MCF 10A (cell line): ENCODE data around the gene SP140. TPM values are rescaled to one million over a fixed set of nuclear protein-coding genes. Genes with fewer than 3 reads are reported as not detected.
"Not testable (repeated sequence)": the region's sequence is repeated elsewhere in the genome, so short reads cannot be mapped to it uniquely, and the experiment has no call there.

Source experiments
- BruUV-seq: library from RNA; stranded (reverse); fragments of 400-500 nt; replicated peaks from 2 replicates; lab custom pipeline; 2021; lab: Mats Ljungman, UMichigan
- CTCF ChIA-PET: fragments of 300-600 bp; sonication (Branson Sonifier 250); formaldehyde crosslinking; extraction: SDS; loops from one replicate; lab custom pipeline; 2021; ENCODE audit warnings: antibody characterized with exemption, inconsistent platforms; lab: Yijun Ruan, JAX
- POLR2A ChIA-PET: fragments of 300-600, 350-650 bp; sonication (Branson Sonifier 250); formaldehyde crosslinking; extraction: SDS; loops from one replicate; lab custom pipeline; 2020; ENCODE audit warnings: antibody characterized with exemption, inconsistent platforms; lab: Yijun Ruan, JAX
- DNase-seq: peaks from one replicate; pipeline ENCODE4 v3.0.0-alpha.2; 2018; ENCODE audit not compliant: unreplicated experiment
- H3K27ac Mint-ChIP-seq: one replicate; pipeline ENCODE4 v1.8.0; 2022; ENCODE audit warnings: mild to moderate bottlenecking, low read depth, mixed read lengths; ENCODE audit not compliant: unreplicated experiment
- H3K27me3 Mint-ChIP-seq: one replicate; pipeline ENCODE4 v1.8.0; 2022; ENCODE audit warnings: mixed read lengths; ENCODE audit not compliant: insufficient read depth, unreplicated experiment
- H3K36me3 Mint-ChIP-seq: one replicate; pipeline ENCODE4 v1.8.0; 2022; ENCODE audit warnings: mild to moderate bottlenecking, moderate library complexity, mixed read lengths; ENCODE audit not compliant: insufficient read depth, unreplicated experiment
- H3K4me1 Mint-ChIP-seq: one replicate; pipeline ENCODE4 v1.8.0; 2022; ENCODE audit warnings: mixed read lengths; ENCODE audit not compliant: insufficient read depth, unreplicated experiment
- H3K4me3 Mint-ChIP-seq: one replicate; pipeline ENCODE4 v1.8.0; 2022; ENCODE audit warnings: mild to moderate bottlenecking, moderate library complexity, mixed read lengths; ENCODE audit not compliant: unreplicated experiment
- H3K9me3 Mint-ChIP-seq: one replicate; pipeline ENCODE4 v1.8.0; 2022; ENCODE audit warnings: mixed read lengths; ENCODE audit not compliant: unreplicated experiment
- CTCF ChIP-seq: fragments of 200-600 bp; IDR thresholded peaks from one replicate; pipeline ENCODE4 v1.8.0; 2022; ENCODE audit warnings: antibody characterized with exemption, mild to moderate bottlenecking; ENCODE audit not compliant: unreplicated experiment
- intact Hi-C: fragments of 100-400 bp; cut with micrococcal nuclease; formaldehyde crosslinking; loops from 2 replicates; pipeline ENCODE4 v1.14.1; 2022
- total RNA-seq: library from RNA; stranded (reverse); gene quantifications from 2 replicates; pipeline ENCODE4 v1.2.3, GENCODE V29; 2022

Gene SP140
- total RNA-seq, 1 experiment from 2014 or later: not detected

DNA sequence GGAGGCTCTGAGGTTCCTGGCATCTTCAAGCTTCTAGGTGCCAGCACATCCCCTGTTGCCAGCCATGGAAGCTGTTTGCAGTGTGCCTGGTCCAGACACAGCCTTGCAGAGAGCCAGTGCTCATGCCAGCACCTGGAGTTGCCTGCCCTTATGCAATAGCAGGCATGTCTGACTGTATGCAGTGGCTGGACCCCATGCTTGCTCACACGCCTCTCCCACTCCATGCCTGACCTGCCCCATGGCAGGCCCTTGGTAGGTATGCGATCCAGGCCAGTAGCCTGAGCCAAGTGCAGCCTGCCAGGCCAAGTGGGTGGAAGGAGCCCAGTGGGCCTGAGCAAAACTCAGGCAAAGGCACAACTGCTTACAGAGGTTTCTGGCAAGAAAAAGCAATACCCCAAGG, 81.9 kb downstream of the SP140 start:
- no peaks in the 10 kb centered on the region for H3K27me3 Mint-ChIP-seq
- no peak for TF ChIP-seq CTCF
- H3K4me3 Mint-ChIP-seq: no peak overlapping the region
- CTCF ChIA-PET: no interaction called here
- POLR2A ChIA-PET: no interaction called here
- intact Hi-C loops: no loop called here
- no peak overlapping the region for H3K27ac Mint-ChIP-seq
- H3K36me3 Mint-ChIP-seq: no peaks in the 10 kb centered on the region
- H3K9me3 Mint-ChIP-seq: peaks cover 7% of the 10 kb centered on the region
- H3K4me1 Mint-ChIP-seq: no peaks in the 10 kb centered on the region
- DNase-seq: no peak
- no TSS peak for BruUV-seq

DNA sequence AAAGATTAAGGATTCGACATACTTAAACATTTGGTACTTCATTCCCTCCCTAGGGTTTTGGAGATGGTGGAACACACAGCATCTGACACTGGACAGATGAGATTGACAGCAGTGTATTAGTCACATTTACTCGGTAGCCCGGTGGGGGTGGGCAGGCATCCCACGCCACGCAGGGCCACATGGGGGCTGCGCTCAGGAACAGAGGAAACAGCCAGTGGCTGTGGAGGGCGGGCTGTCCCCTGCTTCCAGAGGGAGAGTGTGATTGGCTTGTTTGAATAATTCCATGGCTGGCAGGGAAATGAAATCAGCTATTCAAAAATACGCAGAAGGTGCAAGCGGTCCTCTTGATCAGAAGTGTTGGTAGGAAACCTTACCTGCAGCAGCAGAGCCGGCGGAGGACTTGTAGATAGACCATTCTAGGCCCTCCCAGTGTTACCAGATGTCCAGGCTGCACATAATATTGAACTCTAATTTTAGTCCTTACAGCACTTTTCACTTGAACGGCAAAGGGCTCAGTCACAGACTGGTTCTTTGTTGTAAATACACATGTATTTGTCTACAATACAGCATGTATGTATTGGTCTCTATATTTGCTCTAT, 83.0 kb downstream of the SP140 start:
- TF ChIP-seq CTCF: no peak
- Mint-ChIP-seq H3K27ac (no peak overlapping the region), H3K4me1 (no peaks in the 10 kb centered on the region), H3K9me3 (no peaks in the 10 kb centered on the region), H3K27me3 (no peaks in the 10 kb centered on the region), H3K4me3 (no peak overlapping the region), H3K36me3 (no peaks in the 10 kb centered on the region)
- no TSS peak for BruUV-seq
- ChIA-PET CTCF (no interaction called here), POLR2A (no interaction called here)
- intact Hi-C loops: no loop called here
- no peak for DNase-seq

DNA sequence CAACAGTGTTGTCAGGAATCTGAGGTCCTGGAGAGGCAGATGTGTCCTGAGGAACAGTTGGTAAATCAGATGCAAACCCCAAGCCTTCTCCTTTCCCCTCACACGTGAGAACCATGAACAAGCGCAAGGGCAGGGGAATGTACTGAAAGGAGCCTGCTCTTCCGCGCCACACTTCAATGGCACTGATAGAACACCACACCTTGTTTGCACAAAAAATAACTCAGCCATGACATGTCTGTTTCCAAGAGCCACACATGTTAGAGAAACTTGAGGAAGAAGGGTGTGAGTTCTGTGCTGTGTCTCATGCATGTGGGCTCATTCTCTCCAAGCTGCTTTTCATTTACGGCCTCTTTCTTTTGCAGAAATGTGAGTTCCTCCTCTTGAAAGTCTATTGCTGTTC, 85.3 kb downstream of the SP140 start:
- CTCF ChIA-PET, H3K27me3 Mint-ChIP-seq, BruUV-seq, DNase-seq, H3K36me3 Mint-ChIP-seq, POLR2A ChIA-PET, H3K4me3 Mint-ChIP-seq, intact Hi-C loops, H3K27ac Mint-ChIP-seq, H3K9me3 Mint-ChIP-seq, H3K4me1 Mint-ChIP-seq: not testable (repeated sequence)

DNA sequence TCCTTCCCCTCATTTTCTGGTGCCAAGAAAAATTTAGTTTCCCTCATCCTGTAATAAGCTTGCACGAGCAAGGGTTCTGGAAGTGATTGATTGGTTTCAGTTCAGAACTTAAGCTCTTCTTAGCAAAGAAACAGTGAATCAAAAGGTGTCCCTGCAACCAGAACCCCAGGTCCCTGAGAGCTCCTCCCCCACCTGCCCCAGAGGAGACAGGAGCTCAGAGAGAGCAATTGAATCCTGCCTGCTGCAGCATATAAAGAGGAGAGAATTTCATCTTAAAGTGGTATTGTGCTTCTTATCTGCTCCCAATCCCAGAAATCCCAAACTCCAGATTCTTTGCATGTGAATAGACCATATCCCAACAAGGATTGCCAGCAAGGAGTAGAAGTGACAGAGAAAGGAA, 86.1 kb downstream of the SP140 start:
- BruUV-seq, intact Hi-C loops, H3K4me3 Mint-ChIP-seq, CTCF ChIA-PET, POLR2A ChIA-PET, H3K27ac Mint-ChIP-seq, DNase-seq, H3K9me3 Mint-ChIP-seq, H3K4me1 Mint-ChIP-seq, H3K27me3 Mint-ChIP-seq, H3K36me3 Mint-ChIP-seq: not testable (repeated sequence)

DNA sequence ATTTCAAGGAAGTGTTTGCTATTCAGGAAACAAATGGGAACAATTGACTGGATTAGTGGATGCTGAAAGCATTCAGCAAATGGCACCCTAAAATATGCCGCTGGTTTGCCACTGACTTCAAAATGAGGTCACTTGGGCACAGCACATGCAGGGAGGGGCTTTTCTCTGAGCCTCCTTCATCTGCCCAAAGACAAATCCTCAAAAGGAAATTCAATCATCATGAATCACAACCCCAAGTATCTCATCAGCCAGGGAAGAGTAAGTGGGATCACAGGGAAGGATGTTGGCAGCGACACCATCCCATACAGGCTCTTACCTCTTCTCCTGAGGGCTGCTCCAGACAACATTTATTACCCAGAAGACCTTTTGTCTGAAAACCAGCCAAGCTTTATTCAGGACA, 87.1 kb downstream of the SP140 start:
- H3K4me1 Mint-ChIP-seq: no peaks in the 10 kb centered on the region
- H3K36me3 Mint-ChIP-seq: no peaks in the 10 kb centered on the region
- no peak for TF ChIP-seq CTCF
- no TSS peak for BruUV-seq
- intact Hi-C loops: no loop called here
- POLR2A ChIA-PET: interaction anchor here (0.6 to 1.2 kb wide), 2 partner anchors 9 to 1466 kb away, joined by 3 to 4 read pairs; no protein-coding TSS in a partner anchor
- H3K4me3 Mint-ChIP-seq: no peak overlapping the region
- CTCF ChIA-PET: no interaction called here
- no peak for DNase-seq
- no peaks in the 10 kb centered on the region for H3K9me3 Mint-ChIP-seq
- H3K27ac Mint-ChIP-seq: no peak overlapping the region
- H3K27me3 Mint-ChIP-seq: no peaks in the 10 kb centered on the region
